Stomach (tissue), 4 donors: ENCODE results near the gene TEX48.

ENCODE experiments used
- CTCF ChIP-seq, 7 experiments: fragments of 450-650 bp in 4 of 7; fragments of 200-600 bp in 3 of 7; sonication (generic) in 3 of 7; IDR thresholded peaks; one replicate each; pipeline ENCODE4 v1.5.1; 2016 to 2019; ENCODE audit warnings: antibody characterized with exemption in 7 of 7, control low read depth in 2 of 7, mild to moderate bottlenecking in 1 of 7
- EP300 ChIP-seq: sonication (generic); formaldehyde crosslinking; IDR thresholded peaks from one replicate; pipeline ENCODE4 v1.6.1; 2017; ENCODE audit warnings: antibody characterized with exemption
- POLR2A ChIP-seq, 4 donors: fragments of 450-650 bp; IDR thresholded peaks; one replicate each; pipeline ENCODE4 v1.6.1; 2016; ENCODE audit warnings: antibody characterized with exemption in 4 of 4, control low read depth in 2 of 4, mild to moderate bottlenecking in 1 of 4, moderate library complexity in 1 of 4
- POLR2AphosphoS5 ChIP-seq, 3 donors: sonication (generic); formaldehyde crosslinking; IDR thresholded peaks; one replicate each; pipeline ENCODE4 v1.6.1; 2016; ENCODE audit warnings: antibody characterized with exemption in 3 of 3

GRCh38 chr9:114709636-114710035 lies 27.6 kb upstream of the TEX48 start:
- no peak for TF ChIP-seq POLR2AphosphoS5 (IDR thresholded peaks at IDR 0.05)
- TF ChIP-seq CTCF (IDR thresholded peaks at IDR 0.05), result no peak
- no peak for TF ChIP-seq POLR2A (IDR thresholded peaks at IDR 0.05)
- TF ChIP-seq EP300, result no peak
